IPS-18a (cell line): ENCODE measurements around the gene PPP4R3A.
"Not testable (repeated sequence)": the region's sequence is repeated elsewhere in the genome, so short reads cannot be mapped to it uniquely, and the experiment has no call there.

ENCODE experiments used
- H3K27ac ChIP-seq: one replicate; pipeline ENCODE4 v1.5.1; 2013; ENCODE audit warnings: low read length
- H3K27me3 ChIP-seq: one replicate; pipeline ENCODE4 v1.6.1; 2013; ENCODE audit warnings: mild to moderate bottlenecking, low read length; ENCODE audit not compliant: control insufficient read depth, insufficient read depth
- H3K36me3 ChIP-seq: one replicate; pipeline ENCODE4 v1.6.1; 2013; ENCODE audit warnings: low read depth, low read length; ENCODE audit not compliant: control insufficient read depth
- H3K4me1 ChIP-seq: one replicate; pipeline ENCODE4 v1.6.1; 2013; ENCODE audit warnings: low read depth, low read length; ENCODE audit not compliant: control insufficient read depth
- H3K4me3 ChIP-seq: one replicate; pipeline ENCODE4 v1.5.1; 2013; ENCODE audit warnings: low read length
- H3K9ac ChIP-seq: one replicate; pipeline ENCODE4 v1.6.1; 2013; ENCODE audit warnings: mild to moderate bottlenecking, low read length, moderate library complexity
- H3K9me3 ChIP-seq: one replicate; pipeline ENCODE4 v1.6.1; 2013; ENCODE audit warnings: low read depth, low read length; ENCODE audit not compliant: control insufficient read depth

The PPP4R3A gene

DNA sequence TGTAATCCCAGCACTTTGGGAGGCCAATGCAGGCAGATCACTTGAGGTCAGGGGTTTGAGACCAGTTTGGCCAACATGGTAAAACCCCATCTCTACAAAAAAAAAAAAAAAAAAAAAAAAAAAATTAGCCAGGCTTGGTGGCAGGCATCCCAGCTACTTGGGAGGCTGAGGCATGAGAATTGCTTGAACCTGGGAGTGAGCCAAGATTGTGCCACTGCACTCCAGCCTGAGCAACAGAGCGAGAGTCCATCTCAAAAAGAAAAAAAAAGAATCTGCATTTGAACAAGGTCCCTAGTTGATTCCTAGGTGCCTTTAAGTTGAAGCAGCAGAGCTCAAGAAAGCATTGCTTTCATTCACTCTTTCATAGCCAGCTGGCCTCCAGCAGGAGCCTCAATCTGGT lies 81.2 kb downstream of the PPP4R3A start:
- not testable (repeated sequence) for H3K27ac ChIP-seq, H3K27me3 ChIP-seq, H3K4me3 ChIP-seq, H3K36me3 ChIP-seq, H3K4me1 ChIP-seq, H3K9me3 ChIP-seq, H3K9ac ChIP-seq

DNA sequence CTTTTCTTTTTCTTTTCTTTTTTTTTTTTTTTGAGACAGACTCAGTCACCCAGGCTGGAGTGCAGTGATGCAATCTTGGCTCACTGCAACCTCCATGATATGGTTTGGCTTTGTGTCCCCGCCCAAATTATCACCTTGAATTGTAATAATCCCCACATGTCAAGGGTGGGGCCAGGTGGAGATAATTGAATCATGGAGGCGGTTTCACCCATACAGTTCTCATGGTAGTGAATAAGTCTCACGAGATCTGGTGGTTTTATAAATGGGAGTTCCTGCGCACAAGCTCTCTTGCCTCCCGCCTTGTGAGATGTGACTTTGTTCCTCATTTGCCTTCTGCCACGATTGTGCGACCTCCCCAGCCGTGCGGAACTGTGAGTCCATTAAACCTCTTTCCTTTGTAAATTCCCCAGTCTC lies 84.6 kb downstream of the PPP4R3A start:
- not testable (repeated sequence) for H3K36me3 ChIP-seq, H3K4me1 ChIP-seq, H3K9ac ChIP-seq, H3K27me3 ChIP-seq, H3K4me3 ChIP-seq, H3K9me3 ChIP-seq, H3K27ac ChIP-seq

DNA sequence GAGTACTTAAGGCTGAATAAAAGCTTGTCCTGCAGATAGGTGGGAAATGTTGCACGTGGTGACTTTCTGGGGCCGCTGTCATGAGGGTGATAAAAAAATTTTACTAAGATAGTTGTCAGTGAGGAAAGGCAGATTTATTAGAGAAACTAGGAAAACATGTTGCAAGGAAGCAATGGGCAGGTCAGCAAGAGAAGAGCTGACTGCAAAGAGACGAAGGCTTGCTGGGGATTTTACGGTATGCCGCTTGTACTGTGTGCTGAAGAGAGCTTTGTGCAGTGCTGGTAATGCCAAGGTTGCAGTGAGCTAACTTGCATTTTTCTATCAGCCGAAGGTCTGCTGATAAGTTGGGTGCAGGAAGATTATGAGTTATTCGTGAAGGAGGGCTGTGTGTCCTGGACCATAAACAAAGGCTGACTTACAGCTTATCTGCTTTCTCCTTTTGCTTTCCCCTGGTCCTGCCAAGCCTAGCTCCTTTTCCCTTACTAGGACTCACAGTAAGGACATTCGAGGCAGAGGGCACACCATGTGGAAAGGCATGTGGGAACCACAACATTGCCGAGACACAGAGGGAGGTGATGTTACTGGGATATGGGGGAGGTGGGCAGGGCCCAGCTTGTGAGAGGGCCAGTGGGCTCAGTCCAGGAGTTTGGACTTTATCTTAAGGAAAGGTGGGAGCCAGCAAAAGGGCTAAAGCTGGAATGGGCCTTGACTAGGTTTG lies 85.1 kb downstream of the PPP4R3A start:
- no peak overlapping the region for H3K9ac ChIP-seq
- H3K9me3 ChIP-seq, result no peaks in the 10 kb centered on the region
- H3K36me3 ChIP-seq, result no peaks in the 10 kb centered on the region
- H3K4me1 ChIP-seq, result no peaks in the 10 kb centered on the region
- no peak overlapping the region for H3K4me3 ChIP-seq
- H3K27ac ChIP-seq, result no peak overlapping the region
- H3K27me3 ChIP-seq, result no peaks in the 10 kb centered on the region

DNA sequence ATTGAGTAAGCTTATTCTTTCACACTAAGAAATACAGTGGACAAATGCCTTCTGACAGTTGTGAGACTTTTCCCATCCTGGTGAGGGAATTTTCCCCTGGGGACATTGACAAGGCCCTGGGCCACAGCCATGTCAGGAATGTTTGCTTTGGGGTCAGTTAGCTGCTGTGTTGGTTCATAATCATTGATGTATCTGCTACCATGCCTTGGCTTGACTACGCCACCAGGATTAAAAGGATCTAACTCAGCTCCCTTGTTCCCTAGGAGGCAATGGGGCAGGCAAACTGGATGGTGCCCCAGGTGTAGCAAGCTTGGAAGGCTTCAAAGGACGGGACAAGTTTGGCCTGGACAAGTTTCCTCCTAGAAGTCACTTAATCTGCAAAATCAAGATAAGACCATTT lies 89.4 kb downstream of the PPP4R3A start:
- H3K36me3 ChIP-seq, result no peaks in the 10 kb centered on the region
- no peak overlapping the region for H3K4me3 ChIP-seq
- H3K9ac ChIP-seq, result no peak overlapping the region
- peaks cover 9% of the 10 kb centered on the region for H3K4me1 ChIP-seq
- peaks cover 7% of the 10 kb centered on the region for H3K27me3 ChIP-seq
- H3K9me3 ChIP-seq, result no peaks in the 10 kb centered on the region
- H3K27ac ChIP-seq, result no peak overlapping the region

DNA sequence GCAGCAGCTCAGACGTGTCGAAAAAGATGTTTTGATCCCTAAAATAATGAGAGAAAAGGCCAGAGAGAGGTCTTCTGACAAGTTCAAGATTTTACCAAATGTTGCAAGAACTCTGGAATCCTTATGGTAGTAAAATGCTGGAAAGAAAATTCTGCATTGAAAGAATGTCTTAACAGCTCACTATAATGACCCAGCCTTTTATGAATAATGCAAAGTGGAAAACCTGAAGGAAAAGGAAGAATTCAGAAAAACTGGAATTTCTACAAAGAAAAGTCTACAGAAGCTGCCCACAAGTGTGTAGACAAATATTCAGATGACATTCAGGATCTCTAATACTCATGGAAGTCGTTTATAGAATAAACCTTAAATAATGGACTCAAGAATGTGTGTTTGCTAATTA lies 90.7 kb downstream of the PPP4R3A start:
- no peaks in the 10 kb centered on the region for H3K9me3 ChIP-seq
- H3K27me3 ChIP-seq, result peaks cover 7% of the 10 kb centered on the region
- H3K4me3 ChIP-seq, result no peak overlapping the region
- H3K9ac ChIP-seq, result no peak overlapping the region
- no peaks in the 10 kb centered on the region for H3K36me3 ChIP-seq
- H3K4me1 ChIP-seq, result peaks cover 18% of the 10 kb centered on the region
- H3K27ac ChIP-seq, result no peak overlapping the region

DNA sequence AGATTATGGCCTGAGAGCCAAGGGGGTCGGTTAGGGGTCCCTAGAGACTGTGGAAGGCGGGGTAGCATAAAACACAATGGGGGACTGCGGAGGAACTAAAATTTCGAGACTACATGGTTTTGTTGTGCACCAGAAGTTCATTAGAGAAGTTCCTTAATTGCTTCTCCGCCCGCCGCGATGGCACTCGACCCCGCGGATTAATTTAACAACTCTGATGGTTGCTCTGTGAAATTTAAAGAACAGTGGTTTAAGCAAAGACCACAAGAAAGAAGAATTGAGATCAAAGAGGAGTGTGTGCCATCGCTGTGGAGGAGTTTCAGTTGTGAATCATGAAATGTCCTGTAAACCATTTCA lies 91.1 kb downstream of the PPP4R3A start:
- H3K27ac ChIP-seq, result no peak overlapping the region
- H3K27me3 ChIP-seq, result peaks cover 7% of the 10 kb centered on the region
- no peaks in the 10 kb centered on the region for H3K36me3 ChIP-seq
- no peak overlapping the region for H3K4me3 ChIP-seq
- H3K4me1 ChIP-seq, result peaks cover 23% of the 10 kb centered on the region
- no peak overlapping the region for H3K9ac ChIP-seq
- H3K9me3 ChIP-seq, result no peaks in the 10 kb centered on the region

DNA sequence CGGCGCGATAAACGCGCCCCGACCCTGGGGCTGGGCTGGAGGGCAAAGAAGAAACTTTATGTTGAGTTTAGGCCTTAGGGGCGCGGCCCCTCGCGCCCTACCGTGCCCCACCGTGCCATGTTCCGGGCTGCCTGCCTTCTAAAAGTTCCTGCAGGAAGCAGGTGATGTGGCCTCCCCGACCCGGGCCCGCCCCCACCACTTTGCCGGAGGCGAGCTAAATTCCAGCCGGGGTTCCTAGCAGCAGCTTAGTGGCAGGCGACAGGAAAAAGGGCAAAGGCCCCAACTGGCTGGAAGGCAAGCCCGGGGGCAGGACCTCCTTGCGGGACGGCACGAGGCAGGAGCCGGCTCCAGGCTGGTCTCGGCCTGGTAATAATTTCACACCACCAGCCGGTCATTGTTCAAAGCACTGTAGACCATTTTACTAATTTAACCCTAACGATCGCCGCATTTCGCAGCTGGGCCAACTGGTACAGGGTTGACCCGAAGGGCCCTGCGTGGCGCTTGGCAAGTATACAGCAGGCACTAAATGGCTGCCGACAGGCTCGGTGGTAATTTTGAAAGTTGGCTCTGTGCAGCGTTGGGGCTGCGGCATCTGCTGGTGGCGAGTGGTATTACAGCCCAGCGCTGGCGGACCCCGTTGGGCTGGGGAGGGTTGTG lies 91.6 kb downstream of the PPP4R3A start:
- Histone ChIP-seq H3K36me3 (no peaks in the 10 kb centered on the region), H3K9ac (peak overlapping the region; percentile 24), H3K27ac (no peak overlapping the region), H3K4me3 (peak overlapping the region; percentile 23), H3K27me3 (peaks cover 7% of the 10 kb centered on the region), H3K4me1 (peaks cover 28% of the 10 kb centered on the region), H3K9me3 (no peaks in the 10 kb centered on the region)

DNA sequence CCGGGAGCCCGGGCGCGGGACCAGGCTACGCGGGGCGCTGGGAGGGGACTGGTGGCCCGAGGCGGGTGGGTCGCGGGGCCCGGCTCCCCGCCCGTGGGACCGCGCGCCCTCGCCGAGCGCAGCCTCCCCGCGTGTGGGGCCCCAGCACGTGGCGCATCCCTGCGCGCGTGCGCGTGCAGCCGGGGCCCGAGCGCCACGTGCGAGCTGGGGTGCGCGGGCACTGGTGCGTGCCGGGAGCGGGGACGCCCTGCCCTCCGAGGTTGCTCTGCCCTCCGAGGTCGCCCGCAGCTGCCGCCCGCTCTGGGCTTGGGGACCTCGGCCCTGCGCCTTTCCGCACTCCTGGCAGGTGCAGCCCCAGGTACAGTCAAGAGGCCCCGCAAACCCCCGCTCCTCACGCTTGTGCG lies 92.1 kb downstream of the PPP4R3A start:
- peak overlapping the region; percentile 24 for H3K9ac ChIP-seq
- no peaks in the 10 kb centered on the region for H3K9me3 ChIP-seq
- H3K4me1 ChIP-seq, result peaks cover 32% of the 10 kb centered on the region
- no peaks in the 10 kb centered on the region for H3K36me3 ChIP-seq
- peaks cover 7% of the 10 kb centered on the region for H3K27me3 ChIP-seq
- no peak overlapping the region for H3K27ac ChIP-seq
- H3K4me3 ChIP-seq, result peak overlapping the region; percentile 23

DNA sequence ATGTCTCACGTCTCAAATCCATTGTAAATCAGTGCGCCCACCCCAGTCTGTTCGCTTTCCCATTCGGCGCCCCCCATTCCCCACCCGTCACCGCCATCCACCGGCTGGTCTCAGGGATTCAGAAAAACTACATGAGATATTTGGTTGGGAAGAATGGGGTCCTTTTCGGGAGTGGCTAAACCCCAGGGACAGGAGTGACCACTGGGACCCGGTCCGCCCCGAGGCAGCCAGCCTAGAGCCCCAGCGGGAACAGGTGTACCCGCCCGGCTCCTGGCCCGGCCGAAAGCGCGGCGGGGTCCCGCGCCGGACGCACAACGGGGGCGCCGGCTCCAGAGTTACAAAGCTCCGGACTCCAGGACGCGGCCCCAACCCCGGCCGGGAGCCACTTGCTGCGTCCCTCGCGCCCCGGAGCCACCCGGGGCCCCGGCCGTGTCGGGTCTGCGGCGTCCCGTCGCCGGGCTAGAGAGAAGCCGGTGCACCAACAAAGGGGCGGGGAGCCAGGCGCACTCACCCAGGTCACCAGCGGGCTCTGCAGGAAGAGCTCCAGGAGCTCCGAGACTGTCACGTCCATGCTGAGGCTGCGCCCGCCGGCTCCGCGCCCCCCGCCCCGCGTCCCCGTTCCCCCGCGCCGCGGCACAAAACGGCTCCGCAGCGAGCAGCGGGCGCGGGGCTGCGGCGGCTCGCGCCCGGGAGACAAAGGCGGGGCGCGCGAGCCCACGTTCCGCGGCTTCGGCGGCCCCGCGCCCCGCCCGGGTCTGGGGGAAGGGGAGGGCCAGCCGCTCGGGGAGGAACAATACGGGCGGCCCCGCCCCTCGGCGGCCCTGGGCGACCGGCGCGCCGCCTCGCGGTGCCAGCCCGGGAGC lies 92.8 kb downstream of the PPP4R3A start, which contains the start of gene CCDC88C:
Gene CCDC88C (minus strand): TSS at position 701 of the 863 bp plus-strand sequence. CDS start 130 bp downstream, at position 571.
- no peak within 1 kb of the TSS for H3K27ac ChIP-seq
- peak within 1 kb of the TSS; percentile 77 for H3K4me3 ChIP-seq
- H3K9ac ChIP-seq, result peak within 1 kb of the TSS; percentile 67
- H3K36me3 ChIP-seq, result no peaks in the 10 kb centered on the region
- H3K27me3 ChIP-seq, result peaks cover 7% of the 10 kb centered on the region
- peaks cover 34% of the 10 kb centered on the region for H3K4me1 ChIP-seq
- H3K9me3 ChIP-seq, result no peaks in the 10 kb centered on the region

DNA sequence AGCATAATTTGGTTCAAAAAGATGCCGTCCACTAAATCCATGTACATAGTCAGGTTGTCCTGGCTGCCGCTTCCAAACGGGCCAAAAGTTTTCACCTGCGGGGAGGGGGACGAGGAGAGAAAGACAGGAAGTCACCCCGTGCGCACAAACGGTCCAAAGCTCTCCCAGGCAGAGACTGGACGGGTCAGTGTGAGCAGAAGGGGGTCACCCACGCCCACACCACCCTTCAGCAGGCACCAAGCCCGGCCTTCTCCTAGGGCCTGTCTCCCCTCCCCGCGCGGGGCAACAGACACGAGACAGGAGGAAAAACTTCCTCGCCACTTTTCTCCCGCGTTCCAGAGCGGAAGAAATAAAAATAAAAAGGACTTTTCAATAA lies 93.4 kb downstream of the PPP4R3A start:
- H3K4me1 ChIP-seq, result peaks cover 34% of the 10 kb centered on the region

DNA sequence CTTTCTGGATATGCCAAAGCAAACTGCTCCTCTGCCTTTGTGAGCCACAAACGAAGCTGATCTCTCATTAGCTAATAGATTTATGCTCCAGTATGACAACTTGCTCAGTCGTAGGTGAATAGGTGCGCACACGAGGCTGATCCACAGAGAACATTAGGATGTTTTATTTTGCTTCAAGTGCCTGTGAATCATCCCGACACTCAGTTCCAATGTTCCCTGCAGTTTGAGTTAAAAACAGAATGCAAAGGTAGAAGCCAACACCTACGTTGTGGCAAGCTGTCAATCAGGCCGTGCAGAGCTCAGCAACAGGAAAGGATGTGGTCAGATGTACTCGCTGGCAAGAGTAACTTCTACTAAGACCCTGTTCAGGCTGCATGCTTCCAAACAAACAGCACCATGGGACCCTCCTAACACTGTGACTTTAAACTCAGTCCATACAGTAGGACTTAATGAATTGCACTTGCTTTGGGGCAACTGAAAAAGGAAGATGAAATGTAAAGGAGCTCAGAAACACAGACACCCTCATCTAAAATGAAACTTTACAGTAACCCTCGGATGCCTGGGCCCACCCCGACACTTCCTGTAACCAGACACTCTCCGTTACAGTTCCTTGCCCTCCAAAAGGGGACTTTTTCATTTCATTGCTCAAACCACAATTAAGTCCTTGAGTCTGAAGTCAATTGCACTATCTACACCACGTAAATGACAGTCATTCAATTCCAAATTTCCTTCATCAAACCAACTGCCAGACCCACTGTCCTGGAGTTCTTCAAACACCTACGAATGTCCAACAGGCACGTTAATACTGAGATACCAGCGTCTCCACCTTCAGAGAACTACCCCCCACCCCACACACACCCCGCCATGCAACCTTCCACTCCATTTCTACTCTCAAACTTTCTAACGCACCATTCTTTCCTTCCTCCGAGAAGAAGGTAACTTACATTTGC lies 94.0 kb downstream of the PPP4R3A start:
- peaks cover 7% of the 10 kb centered on the region for H3K27me3 ChIP-seq
- H3K4me3 ChIP-seq, result peak overlapping the region; percentile 77
- H3K9ac ChIP-seq, result peak overlapping the region; percentile 67
- H3K27ac ChIP-seq, result no peak overlapping the region
- peaks cover 2% of the 10 kb centered on the region for H3K36me3 ChIP-seq
- no peaks in the 10 kb centered on the region for H3K9me3 ChIP-seq
- peaks cover 34% of the 10 kb centered on the region for H3K4me1 ChIP-seq

More for the DNA sequence above, 93.4 kb downstream of the PPP4R3A start:
- H3K9me3 ChIP-seq, result no peaks in the 10 kb centered on the region
- H3K27me3 ChIP-seq, result peaks cover 7% of the 10 kb centered on the region
- H3K36me3 ChIP-seq, result no peaks in the 10 kb centered on the region
- H3K4me3 ChIP-seq, result peak overlapping the region; percentile 77
- no peak overlapping the region for H3K27ac ChIP-seq
- peak overlapping the region; percentile 67 for H3K9ac ChIP-seq
